ENCODE data around the gene SLC44A3. TPM values are rescaled to one million over a fixed set of nuclear protein-coding genes. Genes with fewer than 3 reads are reported as not detected.

Gene SLC44A3
- total RNA-seq, 1 donor from 2014 or later = 10.1 TPM

- ATAC-seq = peak; percentile 87
These were observed 55.6 kb downstream of the SLC44A3 start for GRCh38 chr1:94875794-94876193.

GRCh38 chr1:94876362-94876761, 56.2 kb downstream of the SLC44A3 start:
- ATAC-seq = peak; percentile 50

GRCh38 chr1:94878329-94878728, 58.2 kb downstream of the SLC44A3 start:
- ATAC-seq = no peak

DNA sequence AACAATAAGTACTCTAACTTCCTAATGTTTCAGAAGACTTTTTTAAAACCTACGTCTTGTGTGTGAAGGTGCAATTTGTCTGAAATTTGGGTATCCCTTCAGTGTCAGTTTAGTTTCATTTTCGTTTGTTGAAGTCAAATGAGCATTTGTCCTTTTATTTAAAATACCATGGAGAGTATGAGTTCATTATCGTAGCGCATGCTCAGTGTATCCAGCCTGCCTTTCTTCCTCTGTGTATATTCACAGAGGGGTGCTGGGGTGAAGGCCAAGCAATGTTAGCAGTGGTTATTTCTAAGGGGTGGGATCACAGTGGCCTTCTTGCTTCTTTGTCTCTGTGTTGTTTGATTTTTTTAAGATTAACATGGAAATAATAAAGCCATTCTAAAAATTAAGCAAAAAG, 63.5 kb downstream of the SLC44A3 start:
- ATAC-seq = peak; percentile 27

DNA sequence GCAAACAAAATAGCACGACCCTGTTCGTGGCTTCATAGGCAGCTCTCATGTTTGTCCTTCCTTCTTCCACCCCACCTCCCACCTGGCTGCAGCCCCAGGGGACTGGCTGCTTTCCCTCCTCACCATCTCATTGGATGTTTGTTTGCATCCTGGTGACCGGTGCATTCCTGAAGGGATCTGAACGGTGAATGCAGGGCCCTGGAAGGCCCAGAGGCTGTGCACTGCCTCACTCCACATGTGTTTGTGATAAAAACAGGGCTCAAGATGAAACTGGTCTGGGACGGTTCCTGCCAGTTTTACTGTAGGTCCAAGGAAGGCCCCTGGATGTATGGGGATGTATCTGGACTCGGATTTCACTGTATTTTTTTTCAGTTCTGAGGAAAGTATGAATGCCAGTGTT, 63.9 kb downstream of the SLC44A3 start:
- peak; percentile 27 for ATAC-seq

DNA sequence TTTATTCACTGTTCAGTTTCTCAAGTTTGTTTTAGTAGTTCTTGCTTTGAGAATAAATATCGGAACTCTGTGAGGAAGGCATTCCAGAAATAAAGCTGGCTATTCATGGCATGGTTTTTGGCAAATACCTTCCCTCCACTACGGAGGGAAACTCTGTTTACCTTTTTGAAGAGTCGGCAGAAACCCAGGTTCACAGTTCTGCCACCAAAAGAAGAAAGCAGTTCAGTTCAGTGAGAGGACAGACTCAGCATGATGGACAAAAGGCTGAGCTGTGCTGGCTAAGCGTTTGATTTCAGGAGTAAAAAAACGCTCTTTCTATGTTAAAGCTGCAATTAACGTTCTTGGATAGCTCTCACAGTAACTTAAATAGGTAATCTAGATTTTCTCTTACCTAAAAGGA, 64.3 kb downstream of the SLC44A3 start:
- no peak for ATAC-seq

DNA sequence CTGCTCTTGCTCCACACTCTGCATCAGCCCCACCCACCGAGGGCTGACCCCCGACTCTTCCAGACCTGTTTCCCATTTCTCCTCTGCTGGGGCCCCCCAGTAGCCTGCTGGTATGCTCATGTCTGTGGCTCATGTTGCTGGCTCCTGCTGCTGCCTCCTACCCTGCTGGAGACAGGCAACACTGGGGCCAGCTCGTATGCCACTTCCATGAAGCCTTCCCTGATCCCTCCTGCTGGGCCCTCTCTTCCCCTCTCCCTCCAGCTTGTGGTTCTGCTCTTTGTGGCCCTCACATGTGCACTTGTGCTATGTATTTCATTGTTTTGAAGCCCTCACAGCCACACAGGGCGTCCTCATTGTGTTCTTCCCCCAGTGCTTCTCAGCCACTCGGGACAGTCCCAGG, 66.2 kb downstream of the SLC44A3 start:
- peak; percentile 7 for ATAC-seq

GRCh38 chr1:94887106-94887505, 66.9 kb downstream of the SLC44A3 start:
- no peak for ATAC-seq

DNA sequence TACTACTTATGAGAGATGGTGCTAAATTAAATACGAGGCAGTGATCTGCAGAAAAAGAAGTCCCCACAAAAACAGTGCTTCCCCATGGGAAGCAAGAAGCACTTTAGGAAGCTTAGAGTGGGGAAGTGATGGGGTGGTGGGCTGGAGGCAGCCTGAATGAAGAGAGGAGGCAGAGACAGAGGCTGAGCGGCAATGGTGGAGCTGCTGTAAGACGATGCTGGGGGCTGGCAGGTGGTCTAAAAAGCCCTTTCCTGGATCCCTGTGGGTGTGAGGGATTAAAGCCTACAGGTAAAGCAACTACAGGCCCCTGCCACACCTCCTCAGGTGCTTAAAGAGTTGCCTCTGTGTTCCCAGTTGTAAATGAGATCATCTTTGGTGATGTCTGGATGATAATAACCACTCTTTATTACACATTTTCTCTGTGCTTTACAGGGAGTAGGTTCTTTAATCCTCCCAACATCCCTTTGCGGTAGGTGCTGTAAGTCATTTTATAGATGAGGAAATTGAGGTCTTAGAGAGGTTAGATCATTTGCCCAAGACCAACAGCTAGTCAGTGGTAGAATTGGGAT, 67.5 kb downstream of the SLC44A3 start:
- peak; percentile 31 for ATAC-seq

GRCh38 chr1:94888201-94888600, 68.0 kb downstream of the SLC44A3 start:
- no peak for ATAC-seq

DNA sequence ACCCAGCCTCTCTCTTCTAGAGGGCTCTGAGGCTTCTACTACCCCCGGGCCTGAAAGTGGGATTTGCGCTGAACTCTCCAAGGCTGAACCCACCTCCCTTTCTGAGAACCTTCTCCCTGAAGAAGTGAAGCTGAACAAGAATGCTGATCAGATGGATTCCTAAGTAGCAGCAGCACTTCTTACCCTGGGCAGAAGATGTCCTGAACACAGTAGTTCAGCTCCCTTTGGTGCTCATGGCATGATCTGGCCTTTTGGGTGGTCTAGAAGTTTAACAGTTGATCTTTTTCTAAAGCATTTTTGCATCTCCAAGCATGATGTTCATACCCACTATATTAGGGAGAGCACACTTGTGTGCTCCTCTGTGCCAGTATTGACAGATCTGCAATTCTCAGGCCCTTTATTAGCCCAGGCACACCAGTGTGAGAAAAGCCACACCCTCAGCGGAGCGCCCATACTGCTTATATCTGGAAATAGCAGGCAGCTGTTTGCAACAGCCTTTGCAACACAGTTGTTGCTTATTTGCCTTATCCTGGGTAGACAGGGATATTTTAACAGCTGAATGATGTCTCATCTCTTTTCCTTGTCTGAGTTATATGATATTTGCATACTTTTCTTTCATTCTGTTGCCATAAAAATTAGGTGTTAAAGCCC, 72.6 kb downstream of the SLC44A3 start:
- ATAC-seq = peak; percentile 36

DNA sequence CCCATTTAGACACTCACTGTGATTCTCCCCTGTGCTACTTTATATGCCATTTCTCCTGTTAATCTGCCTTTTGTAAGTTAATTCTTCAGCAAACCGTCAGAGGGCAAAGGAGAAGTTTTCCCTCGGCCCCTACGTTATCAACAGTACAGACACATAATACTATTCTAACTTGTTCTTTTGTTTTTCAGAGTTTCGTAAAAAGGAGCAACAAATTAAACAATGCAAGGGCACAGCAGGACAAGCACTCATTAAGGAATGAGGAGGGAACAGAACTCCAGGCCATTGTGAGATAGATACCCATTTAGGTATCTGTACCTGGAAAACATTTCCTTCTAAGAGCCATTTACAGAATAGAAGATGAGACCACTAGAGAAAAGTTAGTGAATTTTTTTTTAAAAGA, 74.5 kb downstream of the SLC44A3 start:
- ATAC-seq = no peak

GRCh38 chr1:94895518-94895917, 75.4 kb downstream of the SLC44A3 start:
- ATAC-seq = no peak

- ATAC-seq = no peak
These were observed 78.6 kb downstream of the SLC44A3 start for GRCh38 chr1:94898491-94899385.

DNA sequence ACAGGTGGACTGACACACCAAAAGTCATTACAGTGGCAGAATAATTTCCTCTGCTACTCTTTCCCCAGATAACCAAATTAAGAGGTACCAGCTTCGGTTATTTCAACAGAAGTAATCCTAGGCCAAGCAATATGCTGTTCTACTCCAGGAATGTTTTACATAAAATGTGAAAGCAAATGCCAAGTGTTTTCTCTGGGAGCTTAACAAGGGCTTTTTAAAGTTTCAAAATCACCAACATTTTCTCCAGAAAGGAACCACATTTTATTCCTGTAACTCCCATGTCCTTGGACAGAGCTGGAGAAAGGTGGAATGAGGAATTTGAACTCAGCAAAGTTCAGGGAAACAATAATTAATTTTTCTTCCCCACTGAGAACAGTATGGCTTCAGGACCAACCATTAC, 79.6 kb downstream of the SLC44A3 start:
- no peak for ATAC-seq

GRCh38 chr1:94901841-94902240, 81.7 kb downstream of the SLC44A3 start:
- no peak for ATAC-seq

DNA sequence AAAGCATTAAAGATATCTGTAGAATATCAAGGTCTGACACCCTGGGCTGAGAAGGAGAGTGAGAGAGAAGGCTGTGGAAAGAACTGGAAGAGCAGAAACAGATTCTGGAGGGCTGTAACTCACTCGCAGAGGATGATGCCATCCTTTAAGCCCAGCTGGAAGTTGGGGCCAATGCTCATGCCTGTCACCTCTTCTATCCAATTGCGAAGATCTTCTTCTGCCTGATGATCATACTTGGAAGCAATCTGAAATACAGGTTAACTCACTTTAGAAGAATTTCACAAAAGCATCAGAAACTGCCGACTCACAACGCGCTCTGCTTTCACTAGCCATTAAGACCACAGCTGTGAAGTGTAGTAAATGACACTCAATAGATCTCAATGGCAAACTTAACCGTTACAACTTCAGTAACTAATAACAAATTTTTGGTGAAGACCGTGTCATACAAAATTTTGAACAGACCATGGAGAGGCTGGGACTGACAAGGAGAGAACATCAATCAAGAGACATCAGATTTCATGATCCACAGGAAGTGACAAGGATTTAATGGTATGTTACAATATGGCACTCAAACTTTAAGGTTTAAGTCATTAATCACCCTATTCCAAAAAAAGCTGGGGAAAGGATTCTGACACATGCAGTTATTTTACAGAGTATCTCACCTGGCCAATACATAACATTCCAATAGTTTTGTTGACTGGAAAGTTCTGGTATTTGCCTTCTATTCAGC, 83.3 kb downstream of the SLC44A3 start:
- no peak for ATAC-seq

- no peak for ATAC-seq
These were observed 85.0 kb downstream of the SLC44A3 start for GRCh38 chr1:94905207-94905606.

GRCh38 chr1:94906382-94906781, 86.2 kb downstream of the SLC44A3 start:
- ATAC-seq = no peak

DNA sequence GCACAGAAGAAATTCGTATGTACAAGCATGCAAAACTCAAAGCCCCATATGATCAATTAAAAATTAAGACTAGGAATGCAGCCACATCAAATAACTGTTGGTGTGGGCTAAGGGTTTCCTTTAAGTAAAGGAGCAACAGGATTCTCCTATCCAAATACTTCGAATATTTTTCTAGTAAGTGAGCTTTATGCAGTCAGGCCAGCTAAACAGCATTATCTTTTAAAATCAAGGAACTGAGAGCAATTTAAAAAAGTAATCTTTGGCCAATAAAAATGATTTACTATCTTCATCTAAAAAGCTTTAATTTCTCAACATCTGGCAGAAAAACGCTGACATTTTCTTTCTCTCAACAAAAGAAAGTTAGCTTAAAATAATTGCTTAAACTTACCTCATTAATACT, 87.0 kb downstream of the SLC44A3 start:
- no peak for ATAC-seq

DNA sequence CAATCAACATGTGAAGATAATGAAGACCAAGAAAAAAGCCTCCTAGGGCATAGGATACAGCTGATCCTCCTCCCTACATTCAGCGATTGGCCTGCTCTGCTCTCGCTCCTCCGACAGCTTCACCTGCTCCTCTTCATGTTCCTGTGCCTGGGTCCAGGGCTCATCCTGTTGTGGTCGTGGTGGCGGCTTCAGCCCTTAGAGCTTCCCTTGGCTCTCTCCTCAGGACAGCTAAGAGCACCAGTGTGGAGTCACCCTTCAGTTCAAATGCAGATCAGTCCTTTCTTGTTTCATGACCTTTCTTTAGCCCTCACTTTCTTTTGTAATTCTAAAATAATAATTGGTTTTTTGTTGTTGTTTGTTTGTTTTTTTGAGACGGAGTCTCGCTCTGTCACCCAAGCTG, 88.0 kb downstream of the SLC44A3 start:
- ATAC-seq = no peak

DNA sequence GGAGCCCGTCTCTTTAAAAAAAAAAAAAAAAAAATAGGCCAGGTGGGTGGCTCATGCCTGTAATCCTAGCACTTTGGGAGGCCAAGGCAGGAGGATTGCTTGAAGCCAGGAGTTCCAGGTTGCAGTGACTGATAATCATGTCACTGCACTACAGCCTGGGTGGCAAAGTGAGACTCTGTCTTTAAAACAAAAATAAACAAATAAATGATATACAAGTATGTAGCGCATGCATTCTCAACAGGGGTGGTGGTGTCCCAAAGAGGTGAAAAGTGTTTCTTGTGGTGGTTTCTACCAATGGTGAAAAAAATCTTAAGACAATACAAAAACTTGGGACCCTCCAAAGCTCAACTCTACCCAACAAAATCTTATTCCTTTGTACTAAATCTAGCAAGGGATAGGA, 88.8 kb downstream of the SLC44A3 start:
- ATAC-seq = no peak

- ATAC-seq = no peak
These were observed 89.3 kb downstream of the SLC44A3 start for GRCh38 chr1:94909486-94909885.
